SK-N-SH (cell line): Measurements from ENCODE around the gene ACSS2. TPM values are rescaled to one million over a fixed set of nuclear protein-coding genes. Genes with fewer than 3 reads are reported as not detected.

Experiments
- CTCF ChIA-PET: fragments of 300-600, 350-600 bp; formaldehyde crosslinking; extraction: SDS; loops from one replicate; lab custom pipeline; 2021; lab: Yijun Ruan, JAX
- POLR2A ChIA-PET: fragments of 350-600 bp; sonication (Branson Sonifier 250); formaldehyde crosslinking; extraction: SDS; loops from one replicate; lab custom pipeline; 2020; ENCODE audit warnings: antibody characterized with exemption, inconsistent platforms; lab: Yijun Ruan, JAX
- DNase-seq: peaks from one replicate; pipeline ENCODE4 v3.0.0; 2012
- H2AFZ ChIP-seq: fragments of 200-600 bp; sonication (generic); 2 replicates; pipeline ENCODE4 v1.8.1; 2016; ENCODE audit warnings: antibody characterized with exemption, mild to moderate bottlenecking, low read depth
- H3F3A ChIP-seq: fragments of 200-600 bp; sonication (generic); replicated peaks from 2 replicates; pipeline ENCODE3; 2016; ENCODE audit warnings: antibody characterized with exemption, mild to moderate bottlenecking; ENCODE audit not compliant: insufficient read depth
- H3K27ac ChIP-seq, 2 experiments: fragments of 200-500 bp in 1 of 2; fragments of 200-600 bp in 1 of 2; sonication (Bioruptor generic) in 1 of 2; sonication (generic), shearing (Covaris generic) in 1 of 2; 2 replicates each; pipeline versions ENCODE4 v1.5.1 to v1.6.1; 2014 to 2016; ENCODE audit warnings: low read depth in 2 of 2, inconsistent platforms in 1 of 2, low read length in 1 of 2, mild to moderate bottlenecking in 1 of 2, mixed read lengths in 1 of 2
- H3K27me3 ChIP-seq: fragments of 200-600 bp; sonication (generic), shearing (Covaris generic); 2 replicates; pipeline ENCODE4 v1.6.1; 2016; ENCODE audit warnings: mixed run types; ENCODE audit not compliant: insufficient read depth
- H3K36me3 ChIP-seq, 2 experiments: fragments of 200-500 bp in 1 of 2; fragments of 200-600 bp in 1 of 2; sonication (Bioruptor generic) in 1 of 2; sonication (generic) in 1 of 2; replicated peaks in 1 of 2; 2 replicates each; pipeline versions ENCODE3 to v1.5.1; 2014 to 2016; ENCODE audit warnings: low read length in 1 of 2, mild to moderate bottlenecking in 1 of 2; ENCODE audit not compliant: insufficient read depth in 2 of 2, control insufficient read depth in 1 of 2
- H3K4me1 ChIP-seq, 2 experiments: fragments of 200-500 bp in 1 of 2; fragments of 200-600 bp in 1 of 2; sonication (Bioruptor generic) in 1 of 2; sonication (generic), shearing (Covaris generic) in 1 of 2; 2 replicates each; pipeline versions ENCODE4 v1.5.1 to v1.6.1; 2014 to 2016; ENCODE audit warnings: low read depth in 1 of 2, low read length in 1 of 2, mixed run types in 1 of 2; ENCODE audit not compliant: insufficient read depth in 2 of 2, control insufficient read depth in 1 of 2
- H3K4me2 ChIP-seq: fragments of 200-600 bp; sonication (generic), shearing (Covaris generic); 2 replicates; pipeline ENCODE4 v1.6.1; 2017; ENCODE audit warnings: mixed run types
- H3K4me3 ChIP-seq, 2 experiments: fragments of 200-500 bp in 1 of 2; fragments of 200-600 bp in 1 of 2; sonication (Bioruptor generic) in 1 of 2; sonication (generic), shearing (Covaris generic) in 1 of 2; 2 replicates each; pipeline versions ENCODE4 v1.5.1 to v1.8.1; 2014 to 2016; ENCODE audit warnings: low read depth in 2 of 2, inconsistent platforms in 1 of 2, low read length in 1 of 2, mild to moderate bottlenecking in 1 of 2, mixed read lengths in 1 of 2, moderate library complexity in 1 of 2
- H3K79me2 ChIP-seq: fragments of 200-600 bp; sonication (generic); 2 replicates; pipeline ENCODE4 v1.8.1; 2017; ENCODE audit warnings: mild to moderate bottlenecking; ENCODE audit not compliant: insufficient read depth
- H3K9ac ChIP-seq: fragments of 200-600 bp; sonication (generic); 2 replicates; pipeline ENCODE4 v1.6.1; 2017; ENCODE audit warnings: mixed run types
- H3K9me2 ChIP-seq: fragments of 200-600 bp; sonication (generic); 2 replicates; pipeline ENCODE4 v1.6.1; 2017; ENCODE audit warnings: mixed run types
- H3K9me3 ChIP-seq: fragments of 200-600 bp; sonication (generic); 2 replicates; pipeline ENCODE4 v1.6.1; 2017; ENCODE audit warnings: mixed run types, mild to moderate bottlenecking, moderate library complexity
- H4K20me1 ChIP-seq: fragments of 200-600 bp; sonication (generic); 2 replicates; pipeline ENCODE4 v1.6.1; 2017; ENCODE audit warnings: mild to moderate bottlenecking, mixed run types; ENCODE audit not compliant: insufficient read depth
- NRF1 ChIP-seq: IDR thresholded peaks from 2 replicates; pipeline ENCODE4 v1.6.1; 2012; ENCODE audit warnings: low read depth, mild to moderate bottlenecking, low read length
- SMC3 ChIP-seq: IDR thresholded peaks from 2 replicates; pipeline ENCODE4 v1.6.1; 2012; ENCODE audit warnings: low read depth, low read length, improper control_type of control experiment
- TEAD4 ChIP-seq: IDR thresholded peaks from 2 replicates; pipeline ENCODE4 v1.4.0; 2012; ENCODE audit warnings: mild to moderate bottlenecking, borderline replicate concordance; ENCODE audit not compliant: insufficient read depth
- ZBTB33 ChIP-seq: IDR thresholded peaks from 2 replicates; pipeline ENCODE4 v1.4.0; 2012; ENCODE audit warnings: low read depth, borderline replicate concordance
- WGBS: methylation state at CpG from one replicate; pipeline ENCODE4 v1.1.6; 2017; ENCODE audit warnings: low lambda C conversion rate; 5-methylcytosine and 5-hydroxymethylcytosine counted together
- polyA plus RNA-seq, 3 experiments: library from polyadenylated mRNA; depleted of rRNA; stranded (reverse); fragments of >200 nt; gene quantifications; 2 replicates each; pipeline ENCODE4 v1.2.3, GENCODE V29; 2012

The ACSS2 gene
- polyA plus RNA-seq, 1 of the 3 experiments (the other 2 are of a cell fraction) = 25.5 TPM

DNA sequence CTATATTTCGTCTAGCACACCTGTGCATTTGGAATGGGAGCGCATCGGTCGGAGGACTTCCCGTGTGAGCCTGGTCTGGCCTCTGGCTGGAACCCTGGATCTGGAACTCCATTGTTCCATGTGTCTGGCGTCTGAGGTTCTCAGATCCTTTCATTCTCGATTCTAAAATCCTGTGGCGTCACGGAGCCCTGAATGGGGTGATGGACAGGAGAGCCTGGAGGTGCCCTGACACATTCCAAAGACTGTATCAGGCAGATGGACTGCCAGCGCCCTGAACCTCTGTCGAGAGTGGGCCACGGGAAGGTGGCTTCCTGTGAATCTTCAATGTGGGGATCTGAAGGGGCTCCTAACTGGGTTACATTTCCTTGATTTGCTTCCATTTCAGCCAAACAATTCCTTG lies 99.9 kb downstream of the ACSS2 start:
- Histone ChIP-seq H3K36me3 (no peaks in the 10 kb centered on the region), H3F3A (no peaks in the 10 kb centered on the region), H3K79me2 (no peaks in the 10 kb centered on the region), H3K4me1 (peaks cover 0 to 7% of the 10 kb centered on the region in 2 experiments; a peak in 1 of 4 replicates), H3K9me3 (no peaks in the 10 kb centered on the region), H3K9me2 (no peaks in the 10 kb centered on the region), H4K20me1 (no peaks in the 10 kb centered on the region), H3K4me2 (no peak overlapping the region), H3K27me3 (no peaks in the 10 kb centered on the region; the same call in 1 of the 2 replicates), H3K4me3 (no peak overlapping the region), H2AFZ (no peak overlapping the region), H3K9ac (no peak overlapping the region), H3K27ac (no peak overlapping the region)
- POLR2A ChIA-PET = no interaction called here
- DNase-seq = no peak
- CTCF ChIA-PET = no interaction called here
- TF ChIP-seq NRF1 (no peak), ZBTB33 (no peak), SMC3 (no peak), TEAD4 (no peak)
- 81% methylated on average over 10 of the region's 12 CpGs for WGBS

Other genes starting within 250 kb of the ACSS2 start
- 40.3 and 49.3 TPM in 2 replicates for gene PIGU, start 199.5 kb upstream of the ACSS2 start, polyA plus RNA-seq (2012; rRNA removed)
- 4.9 and 6.4 TPM in 2 replicates for gene TP53INP2, start 172.3 kb upstream of the ACSS2 start, polyA plus RNA-seq (2012; rRNA removed)
- 14.3 and 14.5 TPM in 2 replicates for gene NCOA6, start 51.0 kb upstream of the ACSS2 start, polyA plus RNA-seq (2012; rRNA removed)
- gene GGT7, start 3.8 kb upstream of the ACSS2 start, polyA plus RNA-seq (2012; rRNA removed) = 22.5 and 25.5 TPM in 2 replicates
- 95.6 and 117 TPM in 2 replicates for gene GSS, start 79.2 kb downstream of the ACSS2 start, polyA plus RNA-seq (2012; rRNA removed)
- gene MYH7B, start 79.3 kb downstream of the ACSS2 start, polyA plus RNA-seq (2012; rRNA removed) = 0.32 and 0.41 TPM in 2 replicates
- 57.4 and 69.6 TPM in 2 replicates for gene TRPC4AP, start 216.2 kb downstream of the ACSS2 start, polyA plus RNA-seq (2012; rRNA removed)